GM21825 (cell line): ENCODE results near the gene SIPA1.

Experiments
- ATAC-seq: cut with Tn5 transposase; IDR thresholded peaks from one replicate; pipeline ENCODE4 v1.9.1; 2021; ENCODE audit warnings: mild to moderate bottlenecking, moderate library complexity; ENCODE audit not compliant: unreplicated experiment

The SIPA1 gene

DNA sequence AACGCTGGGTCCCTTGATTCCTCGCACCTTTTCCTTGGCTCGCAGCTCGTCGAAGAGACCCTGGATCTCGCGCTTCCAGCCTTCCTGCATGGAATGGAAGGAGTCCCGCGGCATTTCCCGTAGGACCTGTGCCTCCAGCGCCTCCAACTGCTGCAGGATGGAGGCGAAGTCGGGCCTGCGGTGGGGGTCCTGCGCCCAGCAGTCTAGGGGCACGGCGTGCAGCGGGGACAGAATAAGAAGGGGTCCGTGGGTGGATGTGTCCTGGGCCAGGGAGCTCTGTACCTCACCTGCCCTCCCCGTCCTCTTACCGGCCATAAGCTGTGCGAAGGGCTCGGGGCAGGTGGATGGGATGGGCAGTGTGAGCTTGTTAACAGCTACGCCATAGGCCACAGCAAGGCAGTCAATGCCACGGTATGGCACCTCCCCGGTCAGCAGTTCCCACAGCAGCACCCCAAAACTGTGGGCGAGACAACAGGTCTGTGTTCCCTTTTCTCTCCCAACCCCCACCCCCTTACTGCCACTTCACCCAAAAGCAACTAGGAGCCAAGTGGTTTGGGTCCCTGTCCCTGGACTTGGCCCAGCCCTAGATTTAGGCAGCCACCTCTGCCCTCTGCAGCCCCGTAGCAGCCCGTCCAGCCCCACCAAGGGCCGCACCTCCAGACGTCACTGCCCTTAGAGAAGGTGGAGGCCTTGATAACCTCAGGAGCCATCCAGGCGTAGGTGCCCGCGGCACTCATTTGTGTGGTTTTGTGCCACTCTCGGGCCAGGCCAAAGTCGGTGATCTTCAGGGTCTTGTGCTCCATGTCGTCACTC lies 30.1 kb upstream of the SIPA1 start:
- no peak for ATAC-seq

DNA sequence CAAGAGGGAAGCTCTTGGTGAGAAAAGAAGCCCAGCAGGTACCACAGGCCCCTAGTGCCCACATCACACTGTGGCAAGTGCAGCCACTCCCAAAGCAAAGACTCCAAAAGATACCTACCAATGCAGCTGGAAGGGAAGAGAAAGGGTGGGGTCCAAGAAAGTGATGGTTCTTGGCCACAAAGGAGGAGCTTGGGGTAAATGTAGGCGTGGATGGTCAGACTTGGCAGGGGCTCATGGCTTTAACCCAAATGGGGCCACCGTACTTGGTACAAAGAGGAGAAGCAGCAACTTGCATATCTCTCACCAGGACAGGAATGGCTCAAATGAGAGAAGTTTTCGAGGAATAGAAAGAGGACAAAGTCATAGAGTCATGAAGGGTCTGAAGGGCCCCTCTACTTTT lies 28.7 kb upstream of the SIPA1 start:
- ATAC-seq = no peak

DNA sequence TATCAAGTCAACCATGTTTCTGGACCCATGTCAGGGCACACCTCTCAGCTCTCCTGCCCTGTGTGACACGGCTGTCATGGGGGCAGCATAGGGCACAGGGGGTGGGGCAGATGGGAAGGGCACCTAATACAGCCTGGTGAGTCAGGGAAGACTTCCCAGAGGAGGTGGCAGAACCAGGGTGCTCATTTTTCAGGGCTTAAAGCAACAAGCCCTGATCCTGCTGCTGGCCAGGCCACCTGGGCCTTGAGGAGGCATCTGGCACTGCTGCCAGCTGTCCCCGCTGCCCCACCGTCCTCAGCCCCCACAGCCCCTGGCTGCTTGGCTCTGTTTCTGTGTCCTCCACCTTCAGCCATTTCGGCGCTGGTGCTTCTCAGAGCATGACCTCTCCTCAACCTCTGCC lies 28.2 kb upstream of the SIPA1 start:
- ATAC-seq = no peak

DNA sequence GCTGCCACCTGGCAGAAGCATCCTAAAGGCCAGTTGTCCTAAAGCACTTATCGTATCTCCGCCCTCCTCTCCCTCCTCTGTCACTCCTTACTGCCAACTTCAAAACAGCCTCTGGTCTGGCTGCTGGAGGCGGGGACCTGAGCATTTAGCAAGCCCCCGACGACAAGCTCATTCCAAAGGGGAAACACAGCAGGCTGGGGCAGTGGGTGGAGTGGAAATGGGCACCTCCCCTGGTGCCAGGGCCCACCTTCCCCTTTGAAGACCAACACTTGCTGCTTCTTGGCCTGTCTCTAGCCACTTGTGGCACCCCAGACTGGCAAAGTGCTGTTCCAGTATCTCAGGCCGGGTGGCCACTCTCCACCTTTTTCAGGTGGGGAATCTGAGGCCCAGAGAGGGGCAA lies 27.5 kb upstream of the SIPA1 start:
- ATAC-seq = no peak

DNA sequence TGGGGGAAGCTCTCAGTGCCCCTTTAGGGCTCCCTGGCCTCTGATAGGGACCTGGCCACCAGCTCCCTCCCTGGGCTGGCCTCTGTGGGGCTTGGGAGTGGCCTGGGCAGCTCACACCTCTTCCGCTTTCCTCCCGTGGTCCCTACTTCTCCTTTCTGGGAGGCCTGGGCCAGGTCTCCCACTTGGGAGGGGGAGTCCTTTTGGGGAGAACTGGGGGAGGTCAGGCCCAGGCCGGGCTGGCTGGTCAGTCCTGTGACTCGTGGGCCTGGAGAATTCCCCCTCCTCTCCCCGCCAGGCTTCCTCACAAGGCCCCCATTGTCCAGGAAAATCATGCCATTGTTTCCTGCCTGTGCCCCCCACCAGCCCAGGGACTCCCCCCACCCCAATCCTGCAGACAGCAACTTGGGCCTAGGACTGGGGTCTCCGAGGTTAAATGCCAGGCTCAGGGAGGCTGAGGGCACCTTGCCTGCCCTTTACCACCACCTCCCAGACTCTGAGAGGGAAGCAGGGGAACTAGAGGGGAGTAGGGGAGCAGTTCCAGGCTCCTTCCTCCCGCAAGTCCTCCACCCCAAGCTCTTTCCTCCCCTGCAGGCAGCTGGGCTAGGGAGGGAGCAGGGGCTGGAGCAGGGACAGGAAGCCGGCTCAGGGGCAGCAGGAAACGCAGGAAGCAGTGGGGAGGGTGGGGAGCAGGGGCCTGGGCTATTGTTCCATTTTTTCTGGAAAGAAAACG lies 26.7 kb upstream of the SIPA1 start:
- no peak for ATAC-seq

DNA sequence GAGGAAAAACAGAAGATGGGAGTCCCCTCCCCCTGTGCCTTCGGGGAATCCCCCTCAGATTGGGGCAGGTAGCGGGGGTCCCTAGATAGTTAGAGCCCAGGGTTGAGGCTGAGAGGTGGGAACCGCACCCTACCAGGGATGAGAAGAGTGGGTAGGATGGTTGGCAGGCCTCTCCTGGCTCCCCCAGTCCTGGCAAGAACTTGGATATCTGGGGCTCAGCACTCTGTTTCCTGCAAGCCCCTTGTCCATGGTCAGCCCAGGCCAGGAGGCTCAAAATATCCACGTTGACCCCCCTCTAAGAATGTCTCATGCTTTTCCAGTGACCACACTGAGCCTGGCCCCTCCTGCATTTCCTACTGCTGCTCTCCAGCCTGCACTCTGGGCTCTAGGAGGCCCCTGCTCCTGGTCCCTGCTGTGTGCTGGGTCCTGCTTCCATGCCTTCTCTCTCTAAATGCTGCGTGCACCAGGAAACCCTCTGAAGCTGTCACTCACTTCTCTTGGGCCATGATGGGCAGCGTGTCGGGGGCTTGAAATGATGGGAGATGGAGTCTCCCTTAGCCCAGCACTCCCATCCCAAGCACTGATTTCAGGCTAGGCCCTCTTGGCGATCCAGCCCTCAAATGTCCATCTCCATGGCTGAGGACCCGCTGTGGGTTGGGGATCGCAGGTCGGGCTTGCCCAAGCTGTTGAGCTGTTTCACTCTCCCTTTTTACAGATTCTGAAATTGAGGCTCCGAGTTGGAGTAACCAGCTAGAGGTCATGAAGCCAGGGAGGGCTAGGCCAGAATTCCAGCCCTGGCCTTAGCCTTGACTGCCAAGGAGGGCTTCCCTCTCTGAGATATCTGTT lies 25.9 kb upstream of the SIPA1 start:
- ATAC-seq = no peak

DNA sequence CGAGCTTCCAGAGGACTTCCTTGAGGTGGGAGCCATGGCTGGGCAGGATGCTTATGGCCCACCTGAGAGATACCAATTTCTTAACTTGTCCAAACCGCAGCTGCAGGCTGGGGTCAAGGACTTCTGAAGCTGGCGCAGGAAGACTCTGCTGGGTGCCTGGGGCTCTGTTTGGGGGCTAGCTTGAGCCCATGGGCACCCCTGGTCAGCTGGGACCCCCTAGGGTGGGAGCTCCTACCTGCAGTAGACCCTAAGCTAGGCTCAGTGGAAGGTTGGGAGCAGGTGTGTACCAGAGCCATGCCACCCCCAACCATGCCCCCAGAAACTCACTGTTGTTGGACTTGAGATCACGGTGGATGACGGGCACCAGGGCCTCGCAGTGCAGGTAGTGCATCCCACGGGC lies 25.2 kb upstream of the SIPA1 start:
- no peak for ATAC-seq

DNA sequence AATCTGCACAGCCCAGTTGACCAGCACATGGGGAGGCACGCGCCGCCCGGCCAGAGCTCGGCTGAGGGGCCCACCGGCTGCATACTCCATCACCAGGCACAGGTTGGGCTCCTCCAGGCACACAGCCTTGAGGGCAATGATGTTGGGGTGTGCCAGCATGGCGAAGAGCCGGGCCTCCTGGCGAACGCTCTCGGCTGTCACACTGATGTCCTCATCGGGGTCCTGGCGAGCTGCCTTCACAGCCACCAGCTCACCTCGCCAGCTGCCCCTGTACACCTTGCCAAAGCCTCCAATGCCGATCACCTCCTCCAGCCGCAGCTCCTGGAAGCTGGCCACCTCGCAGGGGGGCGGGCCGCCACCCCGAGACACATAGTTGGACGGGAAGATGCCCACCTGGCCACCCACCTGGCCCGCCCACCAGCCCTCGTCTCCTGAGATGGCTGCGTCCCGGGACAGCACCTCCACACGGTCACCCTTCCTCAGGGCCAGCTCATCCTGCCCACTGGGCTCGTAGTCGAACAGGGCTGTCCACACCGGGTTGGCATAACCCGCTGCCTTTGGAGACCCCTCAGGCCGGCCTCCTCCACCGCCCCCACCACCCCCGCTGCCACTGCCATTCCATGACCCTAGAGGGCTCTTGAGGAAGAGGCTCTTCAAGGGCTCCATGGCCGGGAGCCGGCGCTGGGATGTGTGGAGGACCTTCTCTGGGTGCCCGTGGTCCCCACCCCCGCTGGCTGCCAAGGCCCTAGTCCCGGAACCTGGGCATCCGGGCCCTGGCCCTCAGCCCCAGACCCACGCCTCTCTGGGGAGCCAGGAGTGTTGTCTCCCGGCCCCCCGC lies 24.6 kb upstream of the SIPA1 start:
- ATAC-seq = no peak

DNA sequence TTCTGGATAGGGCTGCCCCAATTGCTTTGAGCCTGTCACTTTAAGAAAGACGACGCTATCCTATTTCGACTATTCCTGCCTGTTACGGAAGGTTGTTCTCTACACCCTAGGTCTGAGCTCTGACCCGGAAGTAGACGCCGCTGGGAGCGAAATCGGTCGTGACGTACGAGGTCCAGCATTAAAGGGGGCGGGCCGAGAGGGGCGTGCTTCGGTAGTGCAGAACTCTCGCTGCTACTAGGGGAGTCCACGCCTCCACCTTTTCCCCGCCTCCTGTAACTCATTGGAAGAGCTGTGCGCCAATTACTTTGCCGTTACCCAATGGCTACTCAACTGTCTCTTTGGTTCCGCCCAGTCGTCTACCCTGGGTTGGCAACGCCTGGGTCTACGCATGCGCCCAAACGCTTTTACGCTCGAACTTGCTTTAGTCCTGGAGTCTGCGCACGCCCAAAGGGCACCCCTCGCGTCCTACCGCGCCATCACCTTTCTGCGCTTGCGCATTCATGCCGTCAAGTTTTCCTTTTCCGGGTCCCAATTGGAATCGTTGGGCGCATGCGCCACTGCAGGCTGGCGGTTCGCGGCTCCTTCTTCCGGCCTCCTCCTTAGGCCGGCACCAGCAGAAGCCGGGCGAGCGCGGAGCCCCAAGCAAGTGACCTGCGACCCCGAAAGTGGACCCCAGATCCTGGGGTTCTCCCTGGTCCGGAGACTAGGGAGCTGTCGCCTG lies 22.5 kb upstream of the SIPA1 start, which contains the start of gene PCNX3:
Gene PCNX3 (plus strand): TSS at position 548 of the 721 bp plus-strand sequence. CDS start 536 bp downstream, outside the sequence.
- ATAC-seq = peak; percentile 66

DNA sequence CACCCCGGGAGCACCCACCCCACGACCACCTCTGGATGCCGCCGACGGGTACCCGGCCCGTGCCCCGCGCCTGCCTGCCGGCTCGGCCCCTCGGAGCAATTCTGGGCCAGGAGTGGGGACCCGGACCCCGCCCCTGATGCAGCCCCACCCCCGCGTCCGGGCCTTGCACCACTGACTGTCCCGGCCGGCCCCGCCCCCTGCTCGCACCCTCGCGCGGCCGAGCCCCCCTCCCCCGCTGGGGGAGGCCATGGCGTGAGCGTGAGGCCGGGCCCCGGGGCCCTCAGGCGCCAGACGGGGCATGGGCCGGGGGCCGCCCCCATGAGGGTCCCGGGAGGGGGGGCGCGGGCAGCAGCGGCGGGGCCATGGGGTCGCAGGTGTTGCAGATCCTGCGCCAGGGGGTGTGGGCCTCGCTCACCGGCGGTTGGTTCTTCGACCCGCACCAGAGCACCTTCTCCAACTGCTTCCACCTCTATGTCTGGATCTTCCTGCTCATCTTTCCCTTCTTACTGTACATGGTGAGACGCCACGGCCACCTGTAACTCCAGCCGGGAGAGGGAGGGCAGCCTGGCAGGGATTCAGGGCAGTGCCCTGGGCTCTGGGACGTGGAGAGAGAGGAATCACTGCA lies 21.8 kb upstream of the SIPA1 start:
- ATAC-seq = peak; percentile 2

DNA sequence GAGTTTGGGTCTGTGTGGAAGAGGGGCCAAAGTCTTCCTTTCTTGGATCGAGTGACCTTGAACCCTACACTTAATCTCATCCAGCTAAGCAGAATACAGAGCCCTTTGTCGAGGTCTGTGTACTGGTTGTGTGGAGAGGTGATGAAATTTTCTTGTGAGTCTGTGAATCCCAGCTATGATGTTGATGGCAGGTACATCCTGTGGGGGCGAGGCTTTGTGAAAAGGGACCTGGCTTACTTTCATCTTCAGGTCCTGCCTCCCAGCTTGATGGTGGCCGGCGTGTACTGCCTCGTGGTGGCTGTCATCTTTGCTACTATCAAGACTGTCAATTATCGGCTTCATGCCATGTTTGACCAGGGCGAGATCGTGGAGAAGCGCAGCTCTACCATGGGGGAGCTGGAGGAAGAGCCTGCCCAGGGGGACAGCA lies 21.3 kb upstream of the SIPA1 start:
- ATAC-seq = no peak

DNA sequence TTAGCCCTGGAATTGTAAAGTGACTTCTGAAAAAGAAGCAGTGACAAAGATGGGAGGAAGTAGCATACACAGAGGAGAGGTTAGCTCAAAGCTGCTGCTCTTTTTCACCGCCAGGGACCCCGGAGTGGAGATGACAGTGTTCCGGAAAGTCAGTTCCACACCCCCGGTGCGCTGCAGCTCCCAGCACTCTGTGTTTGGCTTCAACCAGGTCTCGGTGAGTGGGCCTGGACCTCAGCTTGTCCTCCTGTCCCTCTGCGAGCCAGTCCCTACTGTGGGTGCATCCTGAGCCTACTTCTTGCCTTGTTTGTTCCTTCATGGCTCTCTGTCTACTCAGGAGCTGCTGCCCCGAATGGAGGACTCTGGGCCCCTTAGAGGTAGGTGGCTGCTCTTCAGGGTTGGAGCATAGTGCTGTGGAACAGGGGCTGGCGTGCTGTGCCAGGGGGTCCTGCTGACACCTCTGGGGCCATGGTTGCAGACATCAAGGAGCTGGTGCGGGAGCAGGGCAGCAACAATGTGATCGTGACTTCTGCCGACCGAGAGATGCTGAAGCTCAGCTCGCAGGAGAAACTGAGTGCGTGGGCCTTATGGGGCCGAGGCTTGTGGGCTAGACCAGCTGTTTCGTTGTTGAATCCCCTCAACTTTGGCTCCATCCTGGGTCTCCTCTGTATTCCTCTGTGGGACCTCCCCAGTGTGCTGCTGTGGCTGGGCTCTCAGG lies 20.6 kb upstream of the SIPA1 start:
- no peak for ATAC-seq

DNA sequence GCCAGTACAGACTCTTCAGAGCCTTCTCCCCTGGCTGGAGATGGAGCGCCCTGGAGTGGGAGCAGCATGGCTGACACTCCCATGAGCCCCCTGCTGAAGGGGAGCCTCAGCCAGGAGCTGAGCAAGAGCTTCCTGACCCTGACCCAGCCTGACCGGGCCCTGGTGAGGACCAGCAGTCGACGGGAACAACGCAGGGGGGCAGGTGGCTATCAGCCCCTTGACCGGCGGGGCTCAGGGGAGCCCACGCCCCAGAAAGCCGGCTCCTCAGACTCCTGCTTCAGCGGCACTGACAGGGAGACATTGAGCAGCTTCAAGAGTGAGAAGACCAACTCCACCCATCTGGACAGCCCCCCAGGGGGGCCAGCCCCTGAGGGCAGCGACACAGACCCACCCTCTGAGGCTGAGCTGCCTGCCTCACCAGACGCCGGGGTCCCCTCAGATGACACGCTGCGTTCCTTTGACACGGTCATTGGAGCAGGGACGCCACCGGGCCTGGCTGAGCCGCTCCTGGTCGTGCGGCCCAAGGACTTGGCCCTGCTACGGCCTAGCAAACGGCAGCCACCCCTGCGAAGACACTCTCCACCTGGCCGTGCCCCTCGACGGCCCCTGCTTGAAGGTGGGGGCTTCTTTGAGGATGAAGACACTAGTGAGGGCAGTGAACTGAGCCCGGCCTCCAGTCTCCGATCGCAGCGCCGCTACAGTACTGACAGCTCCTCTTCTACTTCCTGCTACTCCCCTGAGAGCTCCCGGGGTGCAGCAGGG lies 19.7 kb upstream of the SIPA1 start:
- ATAC-seq = no peak

DNA sequence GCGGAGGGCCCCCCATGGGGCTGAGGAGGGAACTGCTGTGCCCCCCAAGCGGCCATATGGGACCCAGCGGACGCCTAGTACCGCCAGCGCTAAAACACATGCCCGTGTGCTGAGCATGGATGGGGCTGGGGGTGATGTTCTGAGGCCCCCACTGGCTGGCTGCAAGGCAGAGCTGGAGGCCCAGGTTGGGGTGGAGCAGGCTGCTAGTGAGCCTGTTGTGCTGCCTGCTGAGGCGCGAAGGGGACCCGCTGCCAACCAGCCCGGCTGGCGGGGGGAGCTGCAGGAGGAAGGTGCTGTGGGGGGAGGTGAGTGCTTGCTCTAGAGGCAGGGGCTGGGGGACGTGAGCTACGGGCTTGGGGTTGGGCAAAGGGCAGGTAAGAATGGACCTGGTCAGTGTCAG lies 19.1 kb upstream of the SIPA1 start:
- no peak for ATAC-seq

DNA sequence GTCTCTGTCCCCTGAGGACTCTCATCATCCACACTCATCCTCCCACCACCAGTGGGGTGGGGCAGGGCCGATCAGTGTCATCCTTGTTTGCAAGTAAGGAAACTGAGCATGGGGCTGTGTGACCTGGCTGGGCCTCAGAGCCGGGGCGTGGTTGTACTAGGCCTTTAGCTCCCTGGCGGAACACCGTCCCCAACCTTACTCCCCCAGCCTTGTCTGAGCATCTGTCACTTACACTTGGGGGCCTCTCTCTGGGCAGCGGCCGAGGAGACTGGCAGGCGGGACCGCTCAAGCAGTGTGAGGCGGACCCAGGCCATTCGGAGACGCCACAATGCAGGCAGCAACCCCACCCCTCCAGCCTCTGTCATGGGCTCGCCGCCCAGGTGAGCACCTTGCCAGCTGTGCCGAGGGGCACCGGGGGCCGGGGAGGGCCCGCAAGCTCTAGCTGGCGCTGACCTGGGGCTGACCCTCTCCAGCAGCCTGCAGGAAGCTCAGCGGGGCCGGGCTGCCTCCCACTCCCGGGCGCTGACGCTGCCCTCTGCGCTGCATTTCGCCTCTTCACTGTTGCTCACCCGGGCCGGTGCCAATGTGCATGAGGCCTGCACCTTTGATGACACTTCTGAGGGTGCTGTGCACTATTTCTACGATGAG lies 18.5 kb upstream of the SIPA1 start:
- ATAC-seq = no peak

DNA sequence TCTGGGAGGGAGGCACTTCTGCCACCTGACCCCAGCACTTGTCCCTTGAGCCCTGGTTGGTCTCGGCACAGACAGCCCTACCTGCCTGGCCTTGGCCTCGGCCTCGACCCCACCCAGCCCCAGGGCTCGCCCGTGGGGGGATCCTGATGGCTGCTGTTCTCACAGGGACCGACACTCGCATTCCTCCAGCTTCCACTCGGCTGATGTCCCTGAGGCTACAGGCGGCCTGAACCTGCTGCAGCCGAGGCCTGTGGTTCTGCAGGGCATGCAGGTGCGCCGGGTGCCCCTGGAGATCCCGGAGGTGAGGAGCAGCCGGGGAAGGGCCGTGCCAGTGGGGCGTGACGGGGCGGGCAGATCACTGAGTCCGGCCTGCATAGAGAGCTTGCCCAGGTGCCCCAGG lies 17.2 kb upstream of the SIPA1 start:
- no peak for ATAC-seq

DNA sequence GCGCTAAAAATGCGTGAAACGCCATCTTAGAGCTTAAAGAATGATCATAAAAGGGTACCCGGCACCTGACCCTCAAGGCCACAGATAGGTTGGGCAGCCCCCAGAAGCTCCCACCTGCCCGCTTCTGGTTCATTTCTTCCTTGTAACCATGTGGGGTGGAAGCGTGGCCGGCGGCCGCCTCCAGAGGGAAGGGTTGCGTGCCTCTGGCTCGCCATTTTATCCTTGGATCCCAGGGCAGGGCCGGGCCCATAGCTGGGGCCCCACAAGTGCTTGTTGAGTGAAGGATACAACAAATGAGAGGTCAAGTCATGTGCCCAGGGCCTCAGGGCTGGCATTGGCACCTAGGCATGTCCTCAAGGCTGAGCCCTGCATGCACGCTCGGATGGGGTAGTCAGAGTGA lies 16.4 kb upstream of the SIPA1 start:
- no peak for ATAC-seq

DNA sequence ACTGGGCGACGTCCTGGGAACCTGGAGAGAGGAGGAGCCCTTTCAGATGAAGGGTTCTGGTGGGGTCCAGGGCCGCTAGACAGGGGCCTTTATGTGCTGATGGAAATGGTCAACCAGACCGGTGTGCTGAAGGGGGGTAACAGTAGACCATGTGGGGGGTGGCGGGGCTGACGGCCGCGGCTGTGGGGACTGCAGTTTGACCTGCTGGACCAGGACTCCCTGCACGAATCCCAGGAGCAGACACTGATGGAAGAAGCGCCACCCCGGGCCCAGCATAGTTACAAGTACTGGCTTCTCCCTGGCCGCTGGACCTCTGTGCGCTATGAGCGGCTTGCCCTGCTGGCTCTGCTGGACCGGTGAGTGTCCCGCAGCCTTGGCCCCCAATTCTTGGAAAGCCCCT lies 15.9 kb upstream of the SIPA1 start:
- ATAC-seq = no peak
